ENCODE measurements around the gene CDADC1. TPM values are rescaled to one million over a fixed set of nuclear protein-coding genes. Genes with fewer than 3 reads are reported as not detected.

The CDADC1 gene
- total and polyA plus RNA-seq, 7 donors: 3.3 to 7.8 (median 4.7) TPM

DNA sequence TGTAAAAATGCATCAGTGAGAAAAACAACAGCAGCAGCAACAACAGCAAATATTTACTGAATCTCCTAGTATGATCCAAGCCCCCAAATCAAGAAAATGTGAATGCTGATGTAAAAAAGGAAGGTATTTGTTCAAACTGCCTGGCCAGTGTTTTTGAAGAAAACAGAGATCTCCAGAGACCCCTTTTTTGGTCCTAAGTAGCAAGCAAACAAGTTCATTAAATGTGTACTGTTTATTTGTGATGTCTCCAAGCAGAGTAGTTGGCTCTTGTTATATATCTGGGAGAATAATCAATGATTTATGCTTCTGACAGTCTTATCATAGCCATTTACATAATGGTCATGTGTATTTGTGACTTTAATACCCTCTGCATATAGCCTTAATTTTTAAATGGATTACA lies 50.7 kb downstream of the CDADC1 start:
- Histone ChIP-seq H3K9me3 (no peaks in the 10 kb centered on the region), H3K36me3 (ENCODE audit: insufficient read depth in 1 of 2, low read depth in 1 of 2) (peaks cover 0 to 10% of the 10 kb centered on the region in 2 donors), H3K27ac (no peak overlapping the region), H3K4me3 (no peak overlapping the region), H3K4me1 (no peaks in the 10 kb centered on the region), H3K27me3 (ENCODE audit: insufficient read depth in 3 of 3, low read length in 2 of 3) (no peaks in the 10 kb centered on the region)
- TF ChIP-seq, protein P1, sequence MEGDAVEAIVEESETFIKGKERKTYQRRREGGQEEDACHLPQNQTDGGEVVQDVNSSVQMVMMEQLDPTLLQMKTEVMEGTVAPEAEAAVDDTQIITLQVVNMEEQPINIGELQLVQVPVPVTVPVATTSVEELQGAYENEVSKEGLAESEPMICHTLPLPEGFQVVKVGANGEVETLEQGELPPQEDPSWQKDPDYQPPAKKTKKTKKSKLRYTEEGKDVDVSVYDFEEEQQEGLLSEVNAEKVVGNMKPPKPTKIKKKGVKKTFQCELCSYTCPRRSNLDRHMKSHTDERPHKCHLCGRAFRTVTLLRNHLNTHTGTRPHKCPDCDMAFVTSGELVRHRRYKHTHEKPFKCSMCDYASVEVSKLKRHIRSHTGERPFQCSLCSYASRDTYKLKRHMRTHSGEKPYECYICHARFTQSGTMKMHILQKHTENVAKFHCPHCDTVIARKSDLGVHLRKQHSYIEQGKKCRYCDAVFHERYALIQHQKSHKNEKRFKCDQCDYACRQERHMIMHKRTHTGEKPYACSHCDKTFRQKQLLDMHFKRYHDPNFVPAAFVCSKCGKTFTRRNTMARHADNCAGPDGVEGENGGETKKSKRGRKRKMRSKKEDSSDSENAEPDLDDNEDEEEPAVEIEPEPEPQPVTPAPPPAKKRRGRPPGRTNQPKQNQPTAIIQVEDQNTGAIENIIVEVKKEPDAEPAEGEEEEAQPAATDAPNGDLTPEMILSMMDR (IDR thresholded peaks at IDR 0.05): no peak
- no peak for ATAC-seq
- DNase-seq: no peak
- intact Hi-C loops (cut with DNase I): no loop called here

GRCh38 chr13:49298903-49299605 lies 51.3 kb downstream of the CDADC1 start:
- intact Hi-C loops (cut with DNase I): no loop called here
- ATAC-seq (no peak), DNase-seq (no peak)
- Histone ChIP-seq H3K9me3 (no peaks in the 10 kb centered on the region), H3K27me3 (ENCODE audit: insufficient read depth in 3 of 3, low read length in 2 of 3) (no peaks in the 10 kb centered on the region), H3K27ac (no peak overlapping the region), H3K4me3 (no peak overlapping the region), H3K36me3 (ENCODE audit: insufficient read depth in 1 of 2, low read depth in 1 of 2) (peaks cover 0 to 10% of the 10 kb centered on the region in 2 donors), H3K4me1 (no peaks in the 10 kb centered on the region)
- TF ChIP-seq, protein P1 (IDR thresholded peaks at IDR 0.05): no peak
- WGBS, 3 donors: 71 to 76% (median 74%) methylated on average over 7 of the region's 7 CpGs

DNA sequence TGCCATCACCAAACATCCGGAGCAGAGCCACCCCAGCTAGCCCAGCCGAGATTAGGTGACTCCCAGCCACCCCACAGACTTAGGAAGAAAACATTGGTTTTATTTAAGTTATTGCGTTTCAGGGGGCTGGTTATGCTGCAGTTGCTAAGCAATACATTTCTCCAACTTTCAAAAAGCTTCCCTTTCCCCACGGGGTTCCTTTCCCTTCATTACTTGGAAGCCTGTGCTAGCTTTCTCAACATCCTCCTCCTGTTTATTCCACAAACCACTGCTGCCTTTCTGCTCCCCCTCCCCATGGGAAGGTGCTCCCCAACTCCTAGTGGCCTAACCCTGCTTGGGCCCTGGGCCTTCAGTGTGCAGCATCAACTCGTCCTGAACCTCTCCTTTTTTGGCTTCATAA lies 52.6 kb downstream of the CDADC1 start:
- peaks cover 0 to 3% of the 10 kb centered on the region in 2 donors for H3K36me3 ChIP-seq (ENCODE audit: insufficient read depth in 1 of 2, low read depth in 1 of 2)
- no peaks in the 10 kb centered on the region for H3K9me3 ChIP-seq
- ATAC-seq: no peak
- TF ChIP-seq, protein P1 (IDR thresholded peaks at IDR 0.05): no peak
- WGBS, 3 donors: 63 to 70% (median 66%) methylated on average over 5 of the region's 5 CpGs
- intact Hi-C loops (cut with DNase I): loop anchor here (2.0 to 10.0 kb wide), 3 partner anchors 137 to 545 kb away; no protein-coding TSS in a partner anchor
- H3K4me1 ChIP-seq: no peaks in the 10 kb centered on the region
- no peak overlapping the region for H3K27ac ChIP-seq
- no peaks in the 10 kb centered on the region for H3K27me3 ChIP-seq (ENCODE audit: insufficient read depth in 3 of 3, low read length in 2 of 3)
- no peak for DNase-seq
- H3K4me3 ChIP-seq: no peak overlapping the region

DNA sequence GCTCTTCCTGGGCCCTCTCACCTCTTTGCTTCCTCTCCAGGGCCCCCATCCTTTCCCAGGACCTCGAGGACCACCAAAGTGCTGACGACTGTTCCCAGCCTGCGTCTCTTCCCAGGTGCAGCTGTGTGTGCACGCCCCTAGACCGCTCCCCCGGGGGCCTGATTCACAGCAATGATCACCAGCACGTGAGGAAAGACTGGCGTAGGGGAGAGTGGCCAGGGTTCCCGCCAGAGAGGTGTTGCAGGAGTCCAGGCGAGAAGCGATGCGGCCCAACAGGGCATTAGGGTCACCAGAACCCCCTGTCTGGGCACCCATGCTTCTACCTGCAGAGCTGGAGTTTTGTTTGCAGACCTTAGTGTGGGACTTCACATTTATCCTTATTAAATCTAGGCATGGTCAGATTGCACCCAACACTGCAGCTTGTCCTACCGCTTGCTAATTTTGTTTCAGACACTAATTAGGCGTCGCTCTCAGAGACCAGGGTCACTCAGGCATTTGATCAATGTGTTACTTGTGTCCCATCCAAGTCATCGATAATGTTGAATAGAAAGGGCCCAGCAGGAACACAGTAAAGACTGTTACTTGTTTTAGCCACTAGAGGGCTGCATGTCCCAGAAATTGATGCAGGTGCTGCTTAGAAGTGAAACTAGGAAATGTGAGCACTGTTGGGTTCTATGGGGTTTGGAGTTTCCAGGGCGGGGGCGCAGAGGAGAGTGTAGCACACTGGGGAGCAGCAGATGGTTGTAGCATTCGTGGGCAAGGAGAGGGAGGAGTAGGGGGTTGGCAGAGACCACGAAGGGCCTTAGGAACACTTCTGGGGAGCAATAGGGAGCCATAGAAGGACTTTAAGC lies 53.2 kb downstream of the CDADC1 start:
- no peaks in the 10 kb centered on the region for H3K4me1 ChIP-seq
- peak; percentile 73 to 87 (median 80) for ATAC-seq
- intact Hi-C loops (cut with DNase I): loop anchor here (1.0 to 10.0 kb wide), 4 partner anchors 136 to 544 kb away; no protein-coding TSS in a partner anchor
- no peaks in the 10 kb centered on the region for H3K27me3 ChIP-seq (ENCODE audit: insufficient read depth in 3 of 3, low read length in 2 of 3)
- H3K36me3 ChIP-seq (ENCODE audit: insufficient read depth in 1 of 2, low read depth in 1 of 2): no peaks in the 10 kb centered on the region
- DNase-seq: peak; percentile 40 to 66
- no peaks in the 10 kb centered on the region for H3K9me3 ChIP-seq
- H3K4me3 ChIP-seq: peak overlapping the region; percentile 52
- TF ChIP-seq, protein P1 (IDR thresholded peaks at IDR 0.05): peak; percentile 82
- H3K27ac ChIP-seq: no peak overlapping the region
- 40 to 45% (median 41%) methylated on average over 20 of the region's 20 CpGs for WGBS, 3 donors
